Measurements from ENCODE around the gene NCBP1.

DNA sequence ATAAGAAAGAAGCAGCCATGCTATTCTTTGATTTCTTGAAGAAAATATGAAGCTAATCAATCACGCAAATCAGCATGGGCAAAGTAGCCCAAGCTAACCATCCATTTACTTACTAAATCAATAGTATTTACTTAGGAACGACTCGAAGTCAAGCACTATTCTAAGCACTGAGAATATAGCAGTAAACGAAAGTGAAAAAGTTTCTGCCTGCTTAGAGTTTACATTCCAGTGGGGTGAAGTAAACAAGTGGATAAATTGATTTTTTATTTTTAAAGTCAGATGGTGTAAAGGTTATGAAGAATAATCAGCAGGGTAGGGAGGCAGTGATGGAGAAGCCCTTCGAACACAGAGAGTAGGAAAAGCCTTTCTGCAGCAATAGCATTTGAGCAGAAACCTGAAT, 6.0 kb upstream of the NCBP1 start:
- TF ChIP-seq CTCF (IDR thresholded peaks at IDR 0.05) (no peak), POLR2A (IDR thresholded peaks at IDR 0.05) (no peak)
